Hematopoietic multipotent progenitor cell treated with erythropoietin and hydrocortisone succinate and interleukin-3 and kit ligand, for 15 days (in vitro differentiated cells): Measurements from ENCODE around the gene RPS6KA4.

Source experiments
- DNase-seq: peaks from one replicate; pipeline ENCODE4 v3.0.0-alpha.2; 2015; ENCODE audit warnings: low spot score

Gene RPS6KA4

DNA sequence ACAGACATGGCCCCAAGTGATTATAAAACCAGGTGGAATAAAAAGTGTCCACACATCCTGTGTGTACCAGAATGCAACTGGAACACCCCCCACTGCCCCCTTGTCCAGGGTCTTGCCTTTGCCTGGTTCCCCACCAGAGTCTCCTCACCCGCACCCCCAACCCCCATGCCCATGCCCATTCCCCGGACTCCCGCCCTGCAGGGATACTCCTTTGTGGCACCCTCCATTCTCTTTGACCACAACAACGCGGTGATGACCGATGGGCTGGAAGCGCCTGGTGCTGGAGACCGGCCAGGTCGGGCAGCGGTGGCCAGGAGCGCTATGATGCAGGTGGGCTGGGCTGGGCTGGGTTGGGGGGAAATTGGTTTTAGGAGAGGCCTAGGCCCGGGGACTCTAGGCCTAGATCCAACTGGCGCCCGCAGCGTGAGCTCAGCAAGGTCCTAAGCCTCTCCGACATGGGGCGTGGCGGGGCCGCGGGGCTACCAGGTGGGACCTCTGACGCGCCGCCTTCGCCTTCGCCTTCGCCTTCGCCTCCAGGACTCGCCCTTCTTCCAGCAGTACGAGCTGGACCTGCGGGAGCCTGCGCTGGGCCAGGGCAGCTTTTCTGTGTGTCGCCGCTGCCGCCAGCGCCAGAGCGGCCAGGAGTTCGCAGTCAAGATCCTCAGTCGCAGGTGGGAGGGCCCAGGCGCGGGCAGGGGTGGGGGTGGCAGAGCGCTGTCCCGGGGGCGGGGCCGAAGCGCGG, 9.1 kb downstream of the RPS6KA4 start:
- DNase-seq: no peak

DNA sequence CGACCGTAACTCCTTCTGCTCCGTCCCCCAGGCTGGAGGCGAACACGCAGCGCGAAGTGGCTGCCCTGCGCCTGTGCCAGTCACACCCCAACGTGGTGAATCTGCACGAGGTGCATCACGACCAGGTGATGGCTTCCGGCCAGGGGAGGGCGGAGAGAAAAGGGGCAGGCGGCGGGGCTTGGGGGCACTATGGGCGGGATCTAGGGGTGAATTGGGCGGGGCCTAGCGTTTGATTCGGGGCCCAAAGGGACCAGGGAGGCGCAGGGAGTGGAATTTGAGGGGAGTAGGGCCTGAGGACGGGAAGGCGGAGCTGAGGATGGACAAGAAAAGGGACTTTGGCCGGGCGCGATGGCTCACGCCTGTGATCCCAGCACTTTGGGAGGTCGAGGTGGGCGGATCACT, 9.7 kb downstream of the RPS6KA4 start:
- no peak for DNase-seq

DNA sequence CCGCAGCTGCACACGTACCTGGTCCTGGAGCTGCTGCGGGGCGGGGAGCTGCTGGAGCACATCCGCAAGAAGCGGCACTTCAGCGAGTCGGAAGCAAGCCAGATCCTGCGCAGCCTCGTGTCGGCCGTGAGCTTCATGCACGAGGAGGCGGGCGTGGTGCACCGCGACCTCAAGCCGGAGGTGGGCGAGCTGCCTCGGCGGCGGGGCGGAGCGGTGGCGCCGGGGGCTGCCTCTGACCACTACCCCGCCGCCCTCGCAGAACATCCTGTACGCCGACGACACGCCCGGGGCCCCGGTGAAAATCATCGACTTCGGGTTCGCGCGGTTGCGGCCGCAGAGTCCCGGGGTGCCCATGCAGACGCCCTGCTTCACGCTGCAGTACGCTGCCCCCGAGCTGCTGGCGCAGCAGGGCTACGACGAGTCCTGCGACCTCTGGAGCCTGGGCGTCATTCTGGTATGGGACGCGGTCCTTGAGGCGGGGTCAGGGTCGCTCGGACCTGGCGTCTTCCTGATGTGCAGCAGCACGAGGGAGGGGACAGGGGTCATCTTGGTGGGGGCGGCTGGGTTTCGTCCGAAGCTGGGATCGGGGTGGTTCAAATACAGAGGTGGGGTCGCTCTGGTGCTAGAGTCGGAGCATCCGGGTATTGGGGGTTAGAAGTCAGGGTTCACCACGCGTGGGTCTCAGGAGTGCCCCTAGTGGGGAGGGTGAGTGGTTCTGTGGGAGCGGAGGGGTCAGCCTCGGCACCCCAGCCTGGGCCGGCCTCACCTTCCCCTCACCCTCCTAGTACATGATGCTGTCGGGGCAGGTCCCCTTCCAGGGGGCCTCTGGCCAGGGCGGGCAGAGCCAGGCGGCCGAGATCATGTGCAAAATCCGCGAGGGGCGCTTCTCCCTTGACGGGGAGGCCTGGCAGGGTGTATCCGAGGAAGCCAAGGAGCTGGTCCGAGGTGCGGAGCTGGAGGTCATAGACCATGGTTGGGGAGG, 10.8 kb downstream of the RPS6KA4 start:
- DNase-seq: no peak

DNA sequence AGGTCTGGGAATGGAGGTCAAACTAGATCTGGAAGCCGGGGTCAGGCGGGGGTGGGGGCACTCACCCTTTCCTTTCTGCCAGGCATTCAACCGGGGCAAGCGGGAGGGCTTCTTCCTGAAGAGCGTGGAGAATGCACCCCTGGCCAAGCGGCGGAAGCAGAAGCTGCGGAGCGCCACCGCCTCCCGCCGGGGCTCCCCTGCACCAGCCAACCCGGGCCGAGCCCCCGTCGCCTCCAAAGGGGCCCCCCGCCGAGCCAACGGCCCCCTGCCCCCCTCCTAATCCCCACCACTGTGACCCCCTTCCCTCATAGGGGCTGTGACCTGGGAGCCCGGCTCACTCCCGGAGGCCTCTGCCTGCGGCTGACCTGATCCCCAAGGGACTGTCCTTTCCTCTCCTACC, 12.2 kb downstream of the RPS6KA4 start:
- DNase-seq: no peak

DNA sequence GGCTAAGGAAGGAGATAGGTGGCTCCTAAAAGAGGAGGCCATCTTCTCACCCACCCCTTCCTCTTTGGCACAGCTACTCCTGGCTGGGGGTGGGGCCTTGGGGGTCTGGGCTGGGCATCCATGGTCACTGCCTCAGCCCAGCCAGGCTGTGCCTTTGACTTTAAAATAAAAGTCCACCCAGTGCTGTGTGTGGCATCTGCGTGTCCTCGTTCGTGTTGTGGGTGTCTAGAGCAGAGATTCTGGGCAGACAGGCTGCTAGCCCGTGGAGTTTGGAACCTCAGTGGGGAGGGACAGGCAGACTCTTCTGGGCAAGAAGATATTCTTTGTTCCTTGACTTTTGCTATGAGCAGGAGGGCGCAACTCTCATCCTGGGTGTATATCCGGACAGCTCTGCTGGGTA, 13.1 kb downstream of the RPS6KA4 start:
- DNase-seq: no peak

DNA sequence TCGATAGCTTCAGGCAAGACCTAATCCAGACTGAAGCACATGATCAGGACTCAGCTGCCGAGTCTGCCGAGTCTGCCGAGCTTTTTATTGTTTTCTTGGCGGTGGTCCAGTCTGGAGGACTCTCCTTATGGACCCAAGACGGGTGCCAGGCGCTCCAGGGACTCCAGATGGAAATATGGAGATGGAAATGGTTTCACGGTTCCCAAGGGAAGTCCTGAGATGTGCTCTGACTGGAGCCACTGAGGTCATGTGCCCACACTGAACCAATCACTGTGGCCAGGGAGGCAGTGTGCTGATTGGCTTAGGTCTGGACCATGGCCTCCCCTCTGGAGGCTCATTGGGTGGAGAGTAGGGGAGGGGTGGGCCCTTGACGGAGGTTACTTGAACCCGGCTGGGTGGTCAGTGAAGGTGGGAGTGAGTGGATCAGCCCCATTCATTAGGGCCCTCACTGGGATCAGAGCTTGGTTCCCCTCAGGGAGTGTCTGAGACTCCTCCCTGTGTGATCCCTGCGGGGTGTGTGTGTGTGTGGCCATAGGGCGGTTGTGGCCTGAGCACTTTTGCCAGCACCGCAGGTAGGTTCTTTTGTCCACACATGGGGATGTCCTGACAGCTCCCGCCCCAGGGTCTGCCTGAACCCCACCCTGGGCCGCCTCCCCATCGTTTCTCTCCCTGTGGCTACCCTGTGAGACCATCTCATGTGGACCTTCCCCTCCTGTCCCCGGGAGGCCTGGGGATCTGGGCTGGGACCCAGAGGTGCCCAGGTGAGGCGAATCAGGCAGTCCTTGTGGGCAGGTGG, 14.0 kb downstream of the RPS6KA4 start:
- no peak for DNase-seq

DNA sequence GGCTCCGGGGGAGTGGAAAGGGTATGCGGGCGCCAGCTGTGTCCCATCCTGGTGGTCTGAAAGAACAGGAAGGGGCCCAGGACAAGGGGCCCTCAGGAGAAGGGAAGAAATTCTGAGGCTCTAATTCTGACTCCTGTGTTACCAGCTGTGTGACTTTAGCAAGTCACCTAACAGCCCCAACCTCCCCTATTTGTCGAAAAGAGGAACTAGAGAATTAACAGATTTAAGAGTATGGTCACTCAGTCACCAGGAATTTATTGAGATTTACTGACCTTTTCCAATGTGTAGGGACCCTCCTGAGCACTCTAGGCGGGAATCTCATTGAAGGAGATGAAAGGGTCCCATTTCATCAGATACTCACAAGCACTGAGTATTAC, 14.6 kb downstream of the RPS6KA4 start:
- DNase-seq: no peak

DNA sequence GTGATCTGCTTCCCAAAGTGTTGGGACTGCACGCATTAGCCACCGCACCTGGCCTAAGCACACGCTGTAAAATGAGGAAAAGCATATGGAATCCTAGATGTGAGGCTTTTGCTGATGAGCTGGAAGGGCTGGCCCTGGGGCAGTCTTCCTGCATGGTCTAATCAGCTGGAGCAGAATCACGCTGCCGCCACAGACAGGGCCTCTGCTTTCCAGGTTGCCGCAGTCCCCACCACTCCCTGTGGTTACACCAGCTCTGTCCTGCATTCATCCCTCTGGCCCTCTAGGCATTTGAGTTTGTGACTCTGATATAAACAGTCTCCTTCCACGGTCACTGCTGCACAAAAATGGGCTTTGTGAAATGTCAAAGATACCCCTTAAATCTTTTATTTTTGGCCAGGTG, 17.1 kb downstream of the RPS6KA4 start:
- DNase-seq: no peak

DNA sequence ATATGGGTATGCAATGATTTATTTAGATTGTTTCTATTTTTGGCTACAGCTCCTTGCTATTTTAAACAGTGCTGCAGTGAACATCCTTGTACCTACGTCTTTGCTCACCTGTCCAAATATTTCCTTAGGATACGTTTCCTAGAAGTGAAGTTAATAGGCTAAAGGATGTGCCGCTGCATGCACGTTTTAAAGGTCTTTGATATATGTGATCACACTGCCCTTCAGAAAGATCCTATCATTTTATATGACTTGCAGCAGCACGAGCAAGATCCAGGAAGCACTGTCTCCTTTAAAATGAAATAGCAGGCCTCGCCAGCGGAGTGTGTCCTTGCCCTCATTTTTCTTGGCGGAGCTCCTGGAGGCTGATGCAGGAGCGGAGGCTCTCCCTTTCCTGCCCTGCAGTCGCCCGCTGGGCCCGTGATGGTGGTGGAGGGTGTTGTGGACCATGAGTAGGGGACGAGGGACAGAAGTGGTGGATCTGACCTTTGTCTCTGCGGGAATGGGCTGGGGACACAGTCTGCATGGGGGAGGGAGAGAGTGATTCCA, 19.4 kb downstream of the RPS6KA4 start:
- DNase-seq: no peak

DNA sequence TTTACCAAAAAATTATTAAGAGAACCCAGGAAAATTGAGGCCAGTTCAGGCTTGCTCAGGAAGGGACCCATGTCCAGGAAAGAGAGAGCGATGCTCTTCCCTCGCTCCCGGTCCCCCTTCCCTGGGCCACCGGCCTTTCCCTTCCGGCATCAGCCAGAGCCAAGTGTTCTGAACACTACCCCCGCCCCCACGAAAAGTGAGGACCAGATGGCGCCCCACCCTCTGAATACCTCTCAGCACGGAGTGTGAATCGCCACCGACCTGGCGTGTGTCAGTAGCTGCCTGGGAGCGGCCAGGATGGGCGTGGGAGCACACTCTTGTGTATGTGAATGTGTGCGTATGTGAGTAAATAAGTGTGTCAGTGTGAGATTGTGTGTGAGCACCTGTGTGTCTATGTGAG, 20.2 kb downstream of the RPS6KA4 start:
- no peak for DNase-seq

DNA sequence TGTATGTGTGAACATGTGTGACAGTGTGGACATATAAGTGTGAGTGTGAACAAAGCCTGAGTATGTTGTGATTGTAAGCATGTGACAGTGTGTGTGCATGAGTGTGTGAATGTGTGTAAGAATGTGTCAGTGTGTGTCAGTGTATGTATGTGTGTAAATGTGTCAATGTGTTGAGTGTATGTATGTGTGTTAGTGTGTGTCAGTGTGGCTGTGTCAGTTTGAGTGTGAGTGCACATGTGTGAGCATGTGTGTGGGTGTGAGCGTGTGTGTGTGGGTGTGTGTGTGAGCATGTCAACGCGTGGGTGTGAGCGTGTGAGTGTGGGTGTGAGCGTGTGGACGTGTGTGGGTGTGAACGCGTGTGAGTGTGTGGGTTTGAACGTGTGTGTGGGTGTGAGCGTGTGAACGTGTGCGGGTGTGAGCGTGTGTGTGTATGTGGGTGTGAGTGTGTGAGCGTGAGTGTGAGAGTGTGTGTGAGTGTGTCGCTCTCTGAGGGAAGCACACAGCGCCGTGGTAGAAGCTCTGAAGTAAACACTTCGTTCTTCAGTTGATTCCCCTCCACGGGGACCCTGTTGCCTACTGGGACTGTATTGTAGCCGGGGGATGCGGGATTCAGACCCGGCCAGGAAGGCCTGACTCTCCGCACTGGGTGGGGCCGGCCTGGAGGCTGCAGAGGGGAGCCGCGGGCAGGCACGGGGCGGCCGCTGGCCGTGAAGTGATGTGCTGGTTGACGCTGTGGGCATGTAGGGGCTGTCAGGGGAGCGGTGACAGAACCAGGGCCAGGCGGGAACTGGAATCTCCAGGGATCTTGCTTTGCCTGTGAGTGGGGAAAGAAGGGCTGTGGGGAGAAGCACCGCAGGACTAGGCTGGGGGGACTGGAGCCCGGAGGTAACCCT, 21.1 kb downstream of the RPS6KA4 start:
- DNase-seq: no peak

DNA sequence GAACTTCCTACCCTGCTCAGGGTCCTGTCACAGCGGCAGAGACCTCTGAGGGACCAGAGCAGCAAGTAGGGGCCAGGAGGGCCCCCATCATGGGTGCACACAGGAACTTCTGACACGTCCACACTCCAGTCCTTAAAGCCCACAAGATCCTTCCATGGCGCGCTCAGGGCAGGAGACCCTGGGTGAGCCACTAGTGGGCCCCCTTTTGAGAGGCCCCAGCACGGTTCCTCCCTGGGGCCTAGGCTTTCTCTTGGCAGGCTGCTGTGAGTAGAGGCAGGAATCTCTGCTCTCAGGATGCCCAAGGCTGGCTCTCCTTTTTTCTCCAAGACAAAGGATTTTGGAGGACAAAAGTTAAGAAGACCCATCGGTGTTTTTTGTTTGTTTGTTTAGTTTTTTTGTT, 22.4 kb downstream of the RPS6KA4 start:
- DNase-seq: no peak

DNA sequence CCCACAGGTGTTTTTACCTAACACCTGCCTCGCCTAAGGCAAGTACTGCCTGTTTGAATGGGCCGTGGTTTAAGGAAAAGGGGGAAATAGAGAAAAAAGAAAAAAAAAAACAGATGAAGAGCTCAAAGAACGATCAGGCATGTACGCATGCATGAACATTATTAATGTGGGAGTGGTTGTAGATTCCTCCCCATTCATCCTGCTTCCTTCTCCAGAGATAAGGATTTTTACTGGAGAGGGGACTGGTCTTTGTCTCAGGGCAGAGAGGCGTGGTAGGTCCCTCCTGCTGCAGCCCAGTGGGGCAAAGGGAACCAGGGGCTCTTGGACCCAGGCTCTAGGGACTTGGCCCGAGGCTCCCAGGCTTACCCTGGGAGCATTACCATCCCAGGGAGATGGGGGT, 23.1 kb downstream of the RPS6KA4 start:
- DNase-seq: no peak

DNA sequence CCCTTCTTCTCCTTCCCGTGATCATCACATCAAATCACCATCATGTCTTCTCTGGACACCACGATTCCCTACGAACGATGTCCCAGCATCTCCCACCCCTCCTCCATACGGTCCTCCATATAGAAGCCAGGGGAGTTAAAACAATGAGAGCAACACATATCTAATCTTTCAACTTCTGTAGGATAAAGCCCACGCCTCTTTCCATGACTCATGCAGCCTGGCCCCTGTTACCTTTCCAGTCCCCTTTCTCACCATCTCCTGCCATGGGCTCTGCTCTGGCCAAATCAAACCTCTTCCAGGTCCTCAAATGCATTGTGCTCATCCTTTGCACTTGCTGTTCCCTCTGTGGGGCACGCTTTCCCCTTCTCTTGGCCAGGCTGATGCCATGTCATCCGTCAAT, 23.6 kb downstream of the RPS6KA4 start:
- no peak for DNase-seq

DNA sequence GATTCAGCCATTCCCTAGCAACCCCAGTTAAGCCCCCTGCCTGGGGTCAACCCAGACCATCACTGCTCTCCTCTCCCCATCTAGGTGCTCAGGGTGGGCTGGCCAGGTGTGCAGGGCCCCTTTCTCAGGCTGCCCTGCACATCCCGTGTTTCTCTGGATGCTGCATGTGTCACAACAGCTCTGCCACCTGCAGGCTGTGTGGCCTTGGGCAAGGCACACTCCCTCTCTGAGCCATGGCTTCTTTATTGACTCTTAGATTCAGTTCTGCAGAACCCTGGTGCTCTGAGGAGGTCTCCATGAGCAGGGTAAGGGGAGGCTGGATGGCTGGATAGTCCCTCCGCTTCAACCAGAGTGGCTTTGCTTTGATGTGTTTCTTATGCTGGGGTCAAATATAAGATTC, 24.6 kb downstream of the RPS6KA4 start:
- no peak for DNase-seq

DNA sequence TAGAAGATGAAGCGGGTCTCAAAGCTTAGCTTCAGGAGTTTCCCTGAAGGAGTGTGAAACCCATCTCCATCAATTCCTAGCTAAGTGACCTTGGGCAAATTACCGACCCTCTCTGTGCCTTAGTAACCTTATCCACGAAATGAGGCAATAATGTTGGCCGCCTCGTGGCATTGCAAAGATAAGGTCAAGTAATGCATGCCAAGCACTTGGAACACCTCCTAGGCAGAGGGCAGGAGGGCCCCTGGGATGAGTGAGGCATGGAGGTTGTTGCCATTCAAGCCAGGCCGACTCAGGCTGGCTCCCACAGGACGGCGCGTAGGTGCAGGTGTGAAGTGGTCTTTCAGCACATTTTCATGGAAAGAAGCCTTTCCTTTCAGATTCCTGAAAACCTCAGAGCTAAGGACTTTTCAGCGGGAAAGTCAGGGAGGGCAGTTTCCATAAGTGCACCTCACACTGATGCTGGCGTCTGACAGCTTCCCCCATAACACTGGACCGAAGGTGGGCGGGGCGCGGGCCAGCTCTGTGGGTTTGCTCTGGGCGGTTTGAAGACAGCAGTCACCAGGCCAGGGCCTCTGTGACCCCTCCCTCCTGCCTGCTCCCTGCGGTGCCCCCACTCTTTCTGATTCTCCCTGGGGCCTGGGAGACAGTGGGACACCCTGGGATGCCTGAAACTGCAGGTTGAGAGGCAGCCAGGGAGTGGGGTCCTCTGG, 25.2 kb downstream of the RPS6KA4 start:
- no peak for DNase-seq

DNA sequence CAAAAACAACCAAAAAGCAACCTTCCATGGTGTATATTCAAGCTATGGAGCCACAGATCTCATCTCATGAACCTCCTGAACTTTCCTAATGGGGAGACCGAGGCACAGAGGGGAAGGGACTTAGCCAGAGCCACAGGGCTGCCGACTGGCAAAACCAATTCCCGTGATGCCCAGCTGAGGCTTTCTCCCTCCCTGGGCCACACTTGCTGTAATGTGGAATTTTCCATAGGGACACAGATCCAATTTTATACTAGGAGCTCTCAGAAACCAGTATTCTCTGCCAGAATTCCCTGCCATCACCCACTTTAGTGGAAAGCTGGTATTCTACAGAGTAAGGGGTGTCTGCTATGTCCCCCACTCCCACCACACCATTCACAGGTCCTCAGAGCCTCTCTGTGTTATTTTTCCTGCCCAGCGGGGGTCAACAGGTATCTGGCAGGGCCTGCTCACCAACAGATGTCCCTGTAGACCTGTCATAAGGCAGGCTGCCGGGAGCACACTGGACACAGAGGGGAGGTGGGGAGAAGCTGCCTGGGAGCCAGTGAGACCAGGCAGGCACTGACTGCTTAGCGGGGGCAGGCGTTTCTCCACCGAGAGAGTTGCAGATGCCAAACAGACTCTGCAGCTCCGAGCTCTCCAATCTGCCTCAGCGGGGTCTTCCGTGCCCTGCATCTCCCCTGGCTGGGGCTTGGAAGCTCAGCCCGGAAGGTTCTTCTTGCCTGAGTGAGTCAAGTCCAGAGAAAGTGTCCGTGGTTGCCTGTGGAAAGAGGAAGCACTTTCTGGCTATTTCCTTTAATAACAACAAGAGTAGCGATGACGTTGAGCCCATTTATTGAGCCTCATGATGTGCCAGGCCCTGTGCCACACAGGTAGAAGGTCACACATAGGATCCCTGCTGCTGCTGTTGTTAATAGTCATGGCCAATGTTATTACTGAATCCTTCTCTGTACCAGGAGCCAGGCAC, 26.3 kb downstream of the RPS6KA4 start:
- no peak for DNase-seq

DNA sequence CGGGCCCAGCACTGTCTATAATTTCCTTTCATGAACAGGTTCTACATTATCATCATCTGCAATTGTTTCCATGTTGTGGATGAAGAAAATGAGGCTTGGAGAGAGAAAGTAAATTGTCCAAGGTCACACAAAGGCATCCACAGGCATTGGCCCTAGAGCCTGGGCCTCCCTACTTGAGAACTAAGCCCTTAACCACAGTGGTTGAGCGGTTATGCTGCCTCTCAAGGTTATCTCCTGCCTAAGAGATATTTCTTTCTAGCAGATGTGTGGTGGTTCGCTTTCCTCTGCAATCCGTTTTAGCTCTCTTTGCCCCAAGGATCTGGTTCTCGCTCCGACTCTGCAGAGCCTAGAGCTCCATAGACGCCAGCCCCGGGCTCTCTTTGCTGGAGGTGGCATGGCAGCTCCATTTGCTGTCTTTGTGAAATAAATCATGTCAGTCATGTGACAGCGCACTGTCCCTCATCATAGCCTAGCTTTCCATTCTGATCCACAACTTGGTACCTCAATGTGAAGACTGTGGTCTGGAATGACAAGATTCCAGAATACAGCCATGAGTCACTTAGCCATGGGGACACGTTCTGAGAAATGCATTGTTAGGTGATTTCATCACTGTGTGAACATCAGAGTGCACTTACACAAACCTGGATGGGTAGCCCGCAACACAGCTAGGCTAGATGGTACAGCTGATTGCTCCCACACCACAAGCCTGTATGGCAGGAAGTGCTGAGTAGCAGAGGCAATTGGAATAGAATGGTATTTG, 27.2 kb downstream of the RPS6KA4 start:
- DNase-seq: no peak

DNA sequence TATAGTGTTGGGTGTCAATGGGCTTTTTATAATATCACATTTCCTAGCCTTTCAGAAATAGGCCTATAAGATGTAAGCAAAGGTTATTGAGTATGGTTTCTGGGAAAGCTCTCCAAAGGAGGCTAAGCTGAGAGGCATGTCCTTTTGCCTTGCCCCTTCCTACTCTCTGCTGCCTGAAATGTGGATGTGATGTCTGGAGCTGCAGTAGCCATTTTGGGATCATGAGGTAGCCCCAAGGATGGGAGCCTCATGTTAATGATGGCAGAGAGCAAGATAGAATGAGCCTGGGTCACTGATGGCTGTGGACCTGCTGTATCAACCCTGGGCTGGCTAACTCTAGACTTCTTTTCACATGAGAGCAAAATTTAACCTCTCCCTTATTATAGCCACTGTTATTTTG, 29.0 kb downstream of the RPS6KA4 start:
- no peak for DNase-seq
